Activated naive CD4-positive, alpha-beta T cell treated with anti-CD3 and anti-CD28 coated beads, Interleukin-2, amount 50 U/mL, for 16 hours (primary cell): ENCODE measurements around the gene IRAK1BP1.
A peak's percentile ranks its signal among the peaks of the same experiment; 100 is the strongest.
"Not testable (repeated sequence)": the region's sequence is repeated elsewhere in the genome, so short reads cannot be mapped to it uniquely, and the experiment has no call there.

ENCODE experiments used
- DNase-seq: peaks from one replicate; pipeline ENCODE4 v3.0.0-alpha.2; 2020

Gene IRAK1BP1

DNA sequence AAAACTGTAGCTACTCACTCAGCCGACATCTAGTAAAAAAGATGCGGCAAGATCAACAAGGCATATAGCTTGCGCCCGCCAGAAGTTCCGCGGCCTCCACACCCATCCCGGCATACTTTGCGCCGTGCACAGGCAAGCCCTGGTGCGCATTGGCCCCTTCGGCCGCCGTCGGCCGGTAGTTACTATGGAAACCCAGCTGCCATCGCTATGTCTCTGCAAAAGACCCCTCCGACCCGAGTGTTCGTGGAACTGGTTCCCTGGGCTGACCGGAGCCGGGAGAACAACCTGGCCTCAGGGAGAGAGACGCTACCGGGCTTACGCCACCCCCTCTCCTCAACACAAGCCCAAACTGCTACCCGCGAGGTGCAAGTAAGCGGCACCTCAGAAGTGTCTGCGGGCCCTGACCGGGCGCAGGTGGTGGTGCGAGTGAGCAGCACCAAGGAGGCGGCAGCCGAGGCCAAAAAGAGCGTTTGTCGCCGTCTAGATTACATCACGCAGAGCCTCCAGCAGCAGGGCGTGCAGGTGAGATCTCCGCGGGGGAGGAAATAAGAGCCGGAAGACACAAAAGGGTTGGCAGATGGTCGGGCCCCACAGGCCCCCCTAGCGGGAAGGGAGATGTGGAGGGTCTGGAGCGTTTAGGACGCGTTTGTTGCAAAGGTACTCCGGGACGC lies at the start of gene IRAK1BP1:
Gene IRAK1BP1, plus strand, starts transcription at position 182 of the 671 bp plus-strand sequence. Its CDS starts 26 bp downstream, at position 208.
- DNase-seq, result peak; percentile 83

DNA sequence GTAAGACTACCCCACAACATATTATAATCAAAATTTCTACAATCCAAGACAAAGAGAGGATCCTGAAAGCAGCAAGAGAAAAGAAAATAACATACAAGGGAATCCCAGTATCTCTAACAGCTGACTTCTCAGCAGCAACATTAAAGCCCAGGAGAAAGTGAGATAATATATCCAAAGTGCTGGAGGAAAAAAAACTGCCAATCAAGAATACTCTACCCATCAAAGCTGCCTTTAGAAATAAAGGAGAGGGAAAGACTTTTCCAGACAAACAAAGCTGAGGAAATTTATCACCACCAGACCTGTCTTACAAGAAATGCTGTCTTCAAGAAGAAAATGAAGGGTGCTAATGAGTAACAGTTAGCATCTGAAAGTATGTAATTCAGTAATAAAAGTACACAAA lies 43.3 kb upstream of the IRAK1BP1 start:
- no peak for DNase-seq

DNA sequence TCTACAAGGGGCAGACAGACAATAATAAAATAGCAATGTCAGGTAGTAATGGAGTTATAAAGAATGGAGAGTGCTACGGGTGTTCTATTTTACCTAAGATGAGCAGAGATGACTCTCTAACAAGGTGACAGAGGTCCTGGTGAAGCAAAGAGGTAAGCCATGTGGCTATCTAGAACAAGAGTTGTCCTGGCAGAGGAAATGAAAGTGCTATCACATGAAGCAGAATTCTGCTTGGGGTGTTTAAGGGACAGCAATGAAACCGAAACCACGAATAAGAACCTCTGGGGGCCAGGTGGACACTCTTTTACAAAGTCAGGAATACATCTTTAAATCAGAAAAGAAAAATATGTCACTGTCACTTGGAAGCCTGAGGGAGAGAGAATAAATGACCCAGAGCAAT lies 37.9 kb upstream of the IRAK1BP1 start:
- no peak for DNase-seq

DNA sequence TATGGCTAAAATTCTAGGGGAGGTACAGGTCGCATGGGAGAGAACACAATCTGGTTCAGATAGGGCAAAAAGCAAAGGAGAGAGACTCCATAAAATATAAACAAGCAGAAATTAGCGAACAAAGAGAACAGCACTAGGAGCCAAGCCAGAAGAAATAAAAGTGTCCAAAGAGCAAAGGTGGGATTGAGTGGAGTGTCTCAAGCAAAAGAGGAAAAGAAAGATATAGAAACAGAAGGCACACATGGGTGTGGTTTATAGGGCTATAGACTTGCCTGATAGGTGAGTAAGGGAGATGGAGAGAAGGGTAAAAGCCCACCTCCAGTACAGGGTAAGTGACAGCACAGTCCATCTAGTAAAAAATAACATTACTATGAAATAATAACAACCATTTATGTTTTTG lies 36.5 kb upstream of the IRAK1BP1 start:
- DNase-seq, result no peak

GRCh38 chr6:78831492-78831891 lies 35.9 kb upstream of the IRAK1BP1 start:
- DNase-seq, result no peak

- no peak for DNase-seq
These were observed 35.1 kb upstream of the IRAK1BP1 start for GRCh38 chr6:78832091-78832808.

- DNase-seq, result no peak
These were observed 31.5 kb upstream of the IRAK1BP1 start for GRCh38 chr6:78835817-78836216.

DNA sequence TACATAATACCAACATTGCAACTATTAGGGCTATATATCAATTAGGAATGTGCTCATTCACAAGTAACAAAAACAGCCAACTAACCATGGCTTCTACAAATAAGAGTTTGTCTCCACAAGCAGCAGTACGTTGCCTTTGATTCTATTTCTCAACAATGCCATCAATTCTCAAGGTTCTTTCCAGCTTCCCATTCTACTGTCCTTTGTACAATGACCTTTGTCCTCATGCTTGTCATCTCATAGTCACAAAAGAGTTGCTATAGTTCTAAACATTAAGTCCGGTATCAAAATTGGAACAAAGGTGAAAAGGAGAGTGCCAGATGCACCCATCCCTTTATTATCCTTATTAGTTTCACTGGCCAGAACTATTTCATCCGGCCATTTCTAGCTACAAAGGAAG lies 30.8 kb upstream of the IRAK1BP1 start:
- no peak for DNase-seq

- DNase-seq, result no peak
These were observed 26.2 kb upstream of the IRAK1BP1 start for GRCh38 chr6:78841111-78841510.

- DNase-seq, result no peak
These were observed 24.4 kb upstream of the IRAK1BP1 start for GRCh38 chr6:78842953-78843352.

GRCh38 chr6:78844899-78845298 lies 22.5 kb upstream of the IRAK1BP1 start:
- no peak for DNase-seq

GRCh38 chr6:78845567-78845966 lies 21.8 kb upstream of the IRAK1BP1 start:
- no peak for DNase-seq

DNA sequence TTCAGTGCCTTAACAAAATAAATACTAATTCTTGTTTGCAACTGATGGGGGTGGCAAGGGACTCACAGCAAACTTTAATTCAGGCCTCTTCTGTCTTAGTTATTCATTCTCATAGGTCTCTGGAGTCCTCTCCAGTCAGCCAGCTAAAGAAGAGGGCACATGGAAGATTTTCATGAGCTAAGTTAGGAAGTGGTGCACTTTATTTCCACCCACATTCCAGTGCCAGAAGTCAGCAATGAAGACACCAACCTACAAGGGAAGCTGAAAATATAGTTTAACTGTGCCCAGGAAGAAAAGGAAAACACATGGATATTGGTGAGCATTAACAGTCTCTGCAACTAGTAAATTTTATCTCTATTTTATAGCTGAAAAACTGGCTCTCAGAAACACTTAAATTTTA lies 16.7 kb upstream of the IRAK1BP1 start:
- DNase-seq, result no peak

- no peak for DNase-seq
These were observed 16.2 kb upstream of the IRAK1BP1 start for GRCh38 chr6:78851156-78851555.

- no peak for DNase-seq
These were observed 12.8 kb upstream of the IRAK1BP1 start for GRCh38 chr6:78854546-78854945.

GRCh38 chr6:78858339-78858938 lies 8.9 kb upstream of the IRAK1BP1 start:
- not testable (repeated sequence) for DNase-seq

GRCh38 chr6:78861509-78861908 lies 5.8 kb upstream of the IRAK1BP1 start:
- no peak for DNase-seq

GRCh38 chr6:78863576-78863975 lies 3.8 kb upstream of the IRAK1BP1 start:
- DNase-seq, result no peak

DNA sequence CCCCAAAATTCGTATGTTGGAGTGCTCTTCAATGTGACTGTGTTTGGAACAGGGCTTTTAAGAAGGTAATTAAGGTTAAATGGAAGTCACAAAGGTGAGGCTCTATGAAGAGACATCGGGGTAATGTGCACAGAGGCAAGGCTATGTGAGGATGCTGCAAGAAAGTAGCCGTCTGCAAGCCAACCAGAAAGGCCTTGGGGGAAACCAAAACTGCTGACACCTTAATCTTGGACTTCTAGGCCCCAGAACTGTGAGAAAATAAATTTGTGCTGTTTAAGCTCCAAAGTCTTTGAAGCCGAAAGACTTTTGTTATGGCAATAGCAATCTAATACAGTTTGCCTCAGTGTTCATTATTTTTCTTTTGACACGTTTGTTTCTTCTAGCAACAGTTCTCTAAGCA lies 2.4 kb upstream of the IRAK1BP1 start:
- no peak for DNase-seq

DNA sequence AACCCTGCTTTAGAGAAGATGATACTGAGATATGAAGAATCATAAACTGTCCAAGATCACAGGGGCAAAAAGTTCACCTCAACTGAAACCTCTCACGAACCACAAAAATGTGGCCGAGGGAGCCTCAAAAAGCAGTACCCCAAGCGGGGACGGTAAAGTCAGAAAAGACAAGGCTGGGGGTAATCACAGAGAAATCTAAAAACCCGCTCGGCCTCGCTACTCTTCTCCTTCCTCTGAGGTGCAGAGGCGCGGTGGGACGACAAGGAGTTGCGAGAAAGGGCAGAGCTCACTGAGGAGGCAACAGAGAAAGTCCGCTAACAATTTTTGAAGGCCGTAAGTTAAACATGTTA lies 356 bp upstream of the IRAK1BP1 start:
- DNase-seq, result no peak

- no peak for DNase-seq
These were observed 765 bp downstream of the IRAK1BP1 start for GRCh38 chr6:78868116-78868515.

DNA sequence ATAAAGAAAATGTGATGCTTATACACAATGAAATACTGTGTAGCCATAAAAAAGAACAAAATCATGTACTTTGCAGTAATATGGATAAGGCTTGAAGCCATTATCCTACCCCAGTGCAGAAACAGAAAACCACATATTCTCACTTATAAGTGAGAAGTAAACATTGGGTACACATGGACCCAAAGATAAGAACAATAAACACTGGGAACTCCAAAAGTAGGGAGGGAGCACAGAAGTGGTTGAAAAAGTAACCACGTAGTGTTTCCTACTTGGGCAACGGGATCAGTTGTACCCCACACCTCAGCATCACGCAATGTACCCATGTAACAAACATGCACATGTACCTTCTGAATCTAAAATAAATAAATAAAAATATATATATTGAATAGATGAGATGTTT lies 8.2 kb downstream of the IRAK1BP1 start:
- DNase-seq, result no peak

GRCh38 chr6:78883651-78884050 lies 16.3 kb downstream of the IRAK1BP1 start:
- DNase-seq, result no peak

DNA sequence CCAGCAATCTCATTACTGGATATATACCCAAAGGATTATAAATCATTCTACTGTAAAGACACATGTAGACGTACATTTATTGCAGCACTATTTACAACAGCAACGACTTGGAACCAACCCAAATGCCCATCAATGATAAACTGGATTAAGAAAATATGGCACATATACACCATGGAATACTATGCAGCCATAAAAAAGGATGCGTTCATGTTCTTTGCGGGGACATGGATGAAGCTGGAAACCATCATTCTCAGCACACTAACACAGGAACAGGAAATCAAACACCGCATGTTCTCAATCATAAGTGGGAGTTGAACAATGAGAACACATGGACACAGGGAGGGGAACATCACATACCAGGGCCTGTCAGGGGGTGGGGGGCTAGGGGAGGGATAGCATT lies 22.6 kb downstream of the IRAK1BP1 start:
- DNase-seq, result not testable (repeated sequence)
